Activated B cell treated with CpG ODN at 0.5 μM for 24 hours (primary cell): ENCODE data around the gene GCK. TPM values are rescaled to one million over a fixed set of nuclear protein-coding genes. Genes with fewer than 3 reads are reported as not detected.

Experiments
- ATAC-seq: fragments of 200-7000 bp; cut with Tn5 transposase; one replicate; pipeline ENCODE4 v1.10.0; 2021; ENCODE audit warnings: low read depth, mild to moderate bottlenecking, moderate library complexity
- CTCF ChIA-PET: fragments of 350-600 bp; sonication (Branson Sonifier 250); formaldehyde crosslinking; loops from one replicate; lab custom pipeline; 2021; ENCODE audit warnings: antibody characterized with exemption; lab: Charles Lee
- POLR2A ChIA-PET: fragments of 350-600 bp; sonication (Branson Sonifier 250); formaldehyde crosslinking; loops from one replicate; lab custom pipeline; 2021; ENCODE audit warnings: antibody characterized with exemption; lab: Charles Lee
- DNase-seq: peaks from one replicate; pipeline ENCODE4 v3.0.0; 2022
- H3K27ac Mint-ChIP-seq: one replicate; pipeline ENCODE4 v1.8.0; 2020; ENCODE audit warnings: mixed read lengths
- H3K27me3 Mint-ChIP-seq: one replicate; pipeline ENCODE4 v1.8.0; 2021; ENCODE audit warnings: mixed read lengths
- H3K36me3 Mint-ChIP-seq: one replicate; pipeline ENCODE4 v1.8.0; 2021; ENCODE audit warnings: low read depth, mixed read lengths
- H3K4me1 Mint-ChIP-seq: one replicate; pipeline ENCODE4 v1.8.0; 2021; ENCODE audit warnings: mixed read lengths
- H3K4me3 Mint-ChIP-seq: one replicate; pipeline ENCODE4 v1.8.0; 2020; ENCODE audit warnings: mild to moderate bottlenecking, mixed read lengths
- H3K9me3 Mint-ChIP-seq: one replicate; pipeline ENCODE4 v1.8.0; 2020; ENCODE audit warnings: mixed read lengths
- intact Hi-C: fragments of 100-400 bp; cut with micrococcal nuclease; formaldehyde crosslinking; loops from one replicate; pipeline ENCODE4 v1.15.1; 2024
- total RNA-seq: library from RNA; stranded (reverse); gene quantifications from 2 replicates; pipeline ENCODE4 v1.2.3, GENCODE V29; 2022
- TF ChIP-seq, protein P1 (sequence below): fragments of 200-600 bp; IDR thresholded peaks from one replicate; pipeline ENCODE4 v1.8.0; 2022; ENCODE audit warnings: antibody characterized with exemption, mild to moderate bottlenecking

The GCK gene
- total RNA-seq, 1 donor from 2014 or later, result 0.13 TPM

GRCh38 chr7:44185729-44186128 lies 3.5 kb downstream of the GCK start:
- DNase-seq, result no peak
- POLR2A ChIA-PET, result no interaction called here
- intact Hi-C loops, result no loop called here
- TF ChIP-seq, protein P1, sequence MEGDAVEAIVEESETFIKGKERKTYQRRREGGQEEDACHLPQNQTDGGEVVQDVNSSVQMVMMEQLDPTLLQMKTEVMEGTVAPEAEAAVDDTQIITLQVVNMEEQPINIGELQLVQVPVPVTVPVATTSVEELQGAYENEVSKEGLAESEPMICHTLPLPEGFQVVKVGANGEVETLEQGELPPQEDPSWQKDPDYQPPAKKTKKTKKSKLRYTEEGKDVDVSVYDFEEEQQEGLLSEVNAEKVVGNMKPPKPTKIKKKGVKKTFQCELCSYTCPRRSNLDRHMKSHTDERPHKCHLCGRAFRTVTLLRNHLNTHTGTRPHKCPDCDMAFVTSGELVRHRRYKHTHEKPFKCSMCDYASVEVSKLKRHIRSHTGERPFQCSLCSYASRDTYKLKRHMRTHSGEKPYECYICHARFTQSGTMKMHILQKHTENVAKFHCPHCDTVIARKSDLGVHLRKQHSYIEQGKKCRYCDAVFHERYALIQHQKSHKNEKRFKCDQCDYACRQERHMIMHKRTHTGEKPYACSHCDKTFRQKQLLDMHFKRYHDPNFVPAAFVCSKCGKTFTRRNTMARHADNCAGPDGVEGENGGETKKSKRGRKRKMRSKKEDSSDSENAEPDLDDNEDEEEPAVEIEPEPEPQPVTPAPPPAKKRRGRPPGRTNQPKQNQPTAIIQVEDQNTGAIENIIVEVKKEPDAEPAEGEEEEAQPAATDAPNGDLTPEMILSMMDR, result no peak
- no peak overlapping the region for H3K27ac Mint-ChIP-seq
- peaks cover 11% of the 10 kb centered on the region for H3K27me3 Mint-ChIP-seq
- H3K4me3 Mint-ChIP-seq, result no peak overlapping the region
- CTCF ChIA-PET, result no interaction called here
- no peaks in the 10 kb centered on the region for H3K4me1 Mint-ChIP-seq
- no peaks in the 10 kb centered on the region for H3K9me3 Mint-ChIP-seq
- ATAC-seq, result no peak
- H3K36me3 Mint-ChIP-seq, result no peaks in the 10 kb centered on the region

GRCh38 chr7:44184873-44185446 lies 4.3 kb downstream of the GCK start:
- DNase-seq, result no peak
- no peak for ATAC-seq
- no peak overlapping the region for H3K27ac Mint-ChIP-seq
- H3K4me3 Mint-ChIP-seq, result no peak overlapping the region
- ChIA-PET POLR2A (no interaction called here), CTCF (no interaction called here)
- intact Hi-C loops, result no loop called here
- TF ChIP-seq, protein P1, result no peak
- H3K4me1 Mint-ChIP-seq, result no peaks in the 10 kb centered on the region
- no peaks in the 10 kb centered on the region for H3K9me3 Mint-ChIP-seq
- peaks cover 11% of the 10 kb centered on the region for H3K27me3 Mint-ChIP-seq
- no peaks in the 10 kb centered on the region for H3K36me3 Mint-ChIP-seq

DNA sequence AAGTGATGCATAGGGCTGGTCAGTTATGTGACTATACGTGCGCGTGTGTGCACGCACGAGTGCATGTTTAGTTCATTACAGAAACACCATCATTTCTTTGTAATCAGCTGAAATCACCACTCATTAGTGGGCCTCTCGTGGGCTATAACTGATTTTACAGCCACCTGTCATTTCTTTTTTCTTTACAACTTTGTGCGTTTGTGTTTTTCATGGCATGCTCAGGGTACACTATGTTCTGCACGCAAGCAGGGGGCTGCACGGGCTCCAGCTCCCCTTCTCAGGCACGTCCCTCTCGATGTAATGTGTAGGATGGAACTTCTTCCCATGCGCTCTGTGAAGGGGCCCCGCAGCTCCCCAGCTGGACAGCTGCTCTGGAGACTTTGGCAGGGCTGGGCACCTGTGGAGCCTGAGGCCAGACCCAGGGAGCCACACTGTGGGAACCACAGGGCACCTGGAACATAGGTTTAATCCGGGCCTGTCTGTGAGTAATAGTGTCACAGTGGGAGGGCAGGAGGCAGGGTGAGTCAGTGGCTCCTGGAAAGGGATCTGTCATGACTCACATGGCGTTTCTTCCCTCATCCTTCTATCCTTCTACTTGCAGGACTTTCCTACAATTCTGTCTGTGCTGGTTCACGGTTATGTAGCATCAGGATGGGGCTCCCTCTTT lies 4.9 kb downstream of the GCK start:
- DNase-seq, result no peak
- peaks cover 11% of the 10 kb centered on the region for H3K27me3 Mint-ChIP-seq
- ATAC-seq, result no peak
- H3K36me3 Mint-ChIP-seq, result no peaks in the 10 kb centered on the region
- POLR2A ChIA-PET, result no interaction called here
- H3K27ac Mint-ChIP-seq, result no peak overlapping the region
- CTCF ChIA-PET, result no interaction called here
- H3K4me3 Mint-ChIP-seq, result no peak overlapping the region
- intact Hi-C loops, result no loop called here
- no peaks in the 10 kb centered on the region for H3K4me1 Mint-ChIP-seq
- TF ChIP-seq, protein P1, result no peak
- H3K9me3 Mint-ChIP-seq, result no peaks in the 10 kb centered on the region

GRCh38 chr7:44183386-44183785 lies 5.9 kb downstream of the GCK start:
- ATAC-seq (no peak), DNase-seq (no peak)
- H3K36me3 Mint-ChIP-seq, result no peaks in the 10 kb centered on the region
- ChIA-PET POLR2A (no interaction called here), CTCF (no interaction called here)
- no peaks in the 10 kb centered on the region for H3K4me1 Mint-ChIP-seq
- intact Hi-C loops, result loop anchor here (2.0 kb wide), 1 partner anchor 15 kb away; no protein-coding TSS in a partner anchor
- TF ChIP-seq, protein P1, result no peak
- H3K9me3 Mint-ChIP-seq, result no peaks in the 10 kb centered on the region
- no peak overlapping the region for H3K27ac Mint-ChIP-seq
- peaks cover 11% of the 10 kb centered on the region for H3K27me3 Mint-ChIP-seq
- no peak overlapping the region for H3K4me3 Mint-ChIP-seq

DNA sequence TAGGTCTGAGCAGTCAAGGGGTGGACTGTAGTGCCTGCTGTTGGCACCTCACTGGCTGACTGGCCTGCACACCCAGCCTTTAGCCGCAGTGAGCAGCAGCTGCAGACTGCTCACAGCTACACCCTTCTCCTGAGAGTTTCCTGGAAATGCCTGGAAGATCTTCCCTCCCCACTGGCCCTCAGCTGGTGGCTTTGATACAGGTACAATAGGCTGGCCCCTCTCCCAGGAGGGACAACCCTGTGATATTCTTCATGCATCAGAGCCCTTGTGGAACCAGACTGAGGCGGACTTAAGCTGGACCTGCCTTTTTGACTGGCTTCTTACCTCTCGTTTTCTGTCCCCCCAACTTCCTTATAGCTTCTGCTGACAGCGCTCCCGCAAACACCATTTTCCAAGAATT lies 6.4 kb downstream of the GCK start:
- no peak overlapping the region for H3K27ac Mint-ChIP-seq
- DNase-seq (no peak), ATAC-seq (no peak)
- H3K4me3 Mint-ChIP-seq, result no peak overlapping the region
- H3K27me3 Mint-ChIP-seq, result peaks cover 13% of the 10 kb centered on the region
- intact Hi-C loops, result loop anchor here (2.0 kb wide), 1 partner anchor 14 kb away; no protein-coding TSS in a partner anchor
- ChIA-PET CTCF (no interaction called here), POLR2A (no interaction called here)
- TF ChIP-seq, protein P1, result no peak
- H3K9me3 Mint-ChIP-seq, result no peaks in the 10 kb centered on the region
- no peaks in the 10 kb centered on the region for H3K36me3 Mint-ChIP-seq
- no peaks in the 10 kb centered on the region for H3K4me1 Mint-ChIP-seq
